Measurements from ENCODE around the gene SPNS3.

- TF ChIP-seq CTCF (IDR thresholded peaks at IDR 0.05; ENCODE audit: low read length): no peak
- no peak for TF ChIP-seq EZH2 (optimal IDR thresholded peaks at IDR 0.05; ENCODE audit: low read depth, low read length)
- no peak for TF ChIP-seq EZH2phosphoT487 (IDR thresholded peaks at IDR 0.05; ENCODE audit: low read length)
Observed at GRCh38 chr17:4533523-4534504, 100.1 kb downstream of the SPNS3 start.

Data from MM.1S (cell line).